Neural cell (in vitro differentiated cells): ENCODE results near the gene MYO18A.

Experiments used
- EP300 ChIP-seq: fragments of 450-650 bp; conservative IDR thresholded peaks from 2 replicates; pipeline ENCODE4 v1.6.1; 2014; ENCODE audit warnings: antibody characterized with exemption, mild to moderate bottlenecking, moderate library complexity; ENCODE audit not compliant: poor library complexity, severe bottlenecking
- SMC3 ChIP-seq: fragments of 450-650 bp; conservative IDR thresholded peaks from 2 replicates; pipeline ENCODE4 v1.6.1; 2014; ENCODE audit warnings: antibody characterized with exemption, mild to moderate bottlenecking, moderate library complexity; ENCODE audit not compliant: poor library complexity
- TF ChIP-seq, protein P1 (sequence below): fragments of 450-650 bp; IDR thresholded peaks from 2 replicates; pipeline ENCODE4 v1.5.1; 2014; ENCODE audit warnings: antibody characterized with exemption, mild to moderate bottlenecking, moderate library complexity; ENCODE audit not compliant: poor library complexity, severe bottlenecking
- TF ChIP-seq, protein P2 (sequence below): IDR thresholded peaks from 2 replicates; pipeline ENCODE4 v1.6.1; 2012; ENCODE audit warnings: borderline replicate concordance

DNA sequence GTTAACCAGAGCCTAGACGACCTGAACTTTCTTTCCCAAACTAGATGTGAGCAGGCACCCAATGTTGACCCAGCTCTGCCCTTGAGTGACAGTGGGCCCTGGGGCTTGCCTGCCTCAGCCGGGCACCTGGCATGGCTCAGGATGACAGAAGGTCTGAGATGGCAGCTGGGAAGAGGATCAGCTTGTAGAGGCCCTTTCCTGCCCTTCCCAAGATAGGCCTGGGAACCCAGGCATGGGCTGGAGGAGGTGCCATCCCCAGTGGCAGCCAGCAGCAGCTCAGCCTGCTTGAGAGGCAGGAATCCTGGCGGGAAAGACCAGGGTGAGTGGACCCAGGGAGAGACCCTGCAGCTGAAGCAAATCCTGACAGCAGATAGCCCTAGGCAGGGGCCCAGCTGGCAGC is 78.2 kb downstream of the MYO18A start:
- TF ChIP-seq, protein P1, sequence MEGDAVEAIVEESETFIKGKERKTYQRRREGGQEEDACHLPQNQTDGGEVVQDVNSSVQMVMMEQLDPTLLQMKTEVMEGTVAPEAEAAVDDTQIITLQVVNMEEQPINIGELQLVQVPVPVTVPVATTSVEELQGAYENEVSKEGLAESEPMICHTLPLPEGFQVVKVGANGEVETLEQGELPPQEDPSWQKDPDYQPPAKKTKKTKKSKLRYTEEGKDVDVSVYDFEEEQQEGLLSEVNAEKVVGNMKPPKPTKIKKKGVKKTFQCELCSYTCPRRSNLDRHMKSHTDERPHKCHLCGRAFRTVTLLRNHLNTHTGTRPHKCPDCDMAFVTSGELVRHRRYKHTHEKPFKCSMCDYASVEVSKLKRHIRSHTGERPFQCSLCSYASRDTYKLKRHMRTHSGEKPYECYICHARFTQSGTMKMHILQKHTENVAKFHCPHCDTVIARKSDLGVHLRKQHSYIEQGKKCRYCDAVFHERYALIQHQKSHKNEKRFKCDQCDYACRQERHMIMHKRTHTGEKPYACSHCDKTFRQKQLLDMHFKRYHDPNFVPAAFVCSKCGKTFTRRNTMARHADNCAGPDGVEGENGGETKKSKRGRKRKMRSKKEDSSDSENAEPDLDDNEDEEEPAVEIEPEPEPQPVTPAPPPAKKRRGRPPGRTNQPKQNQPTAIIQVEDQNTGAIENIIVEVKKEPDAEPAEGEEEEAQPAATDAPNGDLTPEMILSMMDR, result no peak
- no peak for TF ChIP-seq SMC3
- TF ChIP-seq, protein P2, sequence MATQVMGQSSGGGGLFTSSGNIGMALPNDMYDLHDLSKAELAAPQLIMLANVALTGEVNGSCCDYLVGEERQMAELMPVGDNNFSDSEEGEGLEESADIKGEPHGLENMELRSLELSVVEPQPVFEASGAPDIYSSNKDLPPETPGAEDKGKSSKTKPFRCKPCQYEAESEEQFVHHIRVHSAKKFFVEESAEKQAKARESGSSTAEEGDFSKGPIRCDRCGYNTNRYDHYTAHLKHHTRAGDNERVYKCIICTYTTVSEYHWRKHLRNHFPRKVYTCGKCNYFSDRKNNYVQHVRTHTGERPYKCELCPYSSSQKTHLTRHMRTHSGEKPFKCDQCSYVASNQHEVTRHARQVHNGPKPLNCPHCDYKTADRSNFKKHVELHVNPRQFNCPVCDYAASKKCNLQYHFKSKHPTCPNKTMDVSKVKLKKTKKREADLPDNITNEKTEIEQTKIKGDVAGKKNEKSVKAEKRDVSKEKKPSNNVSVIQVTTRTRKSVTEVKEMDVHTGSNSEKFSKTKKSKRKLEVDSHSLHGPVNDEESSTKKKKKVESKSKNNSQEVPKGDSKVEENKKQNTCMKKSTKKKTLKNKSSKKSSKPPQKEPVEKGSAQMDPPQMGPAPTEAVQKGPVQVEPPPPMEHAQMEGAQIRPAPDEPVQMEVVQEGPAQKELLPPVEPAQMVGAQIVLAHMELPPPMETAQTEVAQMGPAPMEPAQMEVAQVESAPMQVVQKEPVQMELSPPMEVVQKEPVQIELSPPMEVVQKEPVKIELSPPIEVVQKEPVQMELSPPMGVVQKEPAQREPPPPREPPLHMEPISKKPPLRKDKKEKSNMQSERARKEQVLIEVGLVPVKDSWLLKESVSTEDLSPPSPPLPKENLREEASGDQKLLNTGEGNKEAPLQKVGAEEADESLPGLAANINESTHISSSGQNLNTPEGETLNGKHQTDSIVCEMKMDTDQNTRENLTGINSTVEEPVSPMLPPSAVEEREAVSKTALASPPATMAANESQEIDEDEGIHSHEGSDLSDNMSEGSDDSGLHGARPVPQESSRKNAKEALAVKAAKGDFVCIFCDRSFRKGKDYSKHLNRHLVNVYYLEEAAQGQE, result no peak
- no peak for TF ChIP-seq EP300
